Gastroesophageal sphincter (tissue), 3 donors: Measurements from ENCODE around the gene VTI1A.

Source experiments
- POLR2AphosphoS5 ChIP-seq: sonication (generic); formaldehyde crosslinking; IDR thresholded peaks from one replicate; pipeline ENCODE4 v1.6.1; 2017; ENCODE audit warnings: antibody characterized with exemption
- TF ChIP-seq, protein P1 (sequence below), 4 experiments: fragments of 200-600 bp in 2 of 4; fragments of 450-650 bp in 2 of 4; sonication (generic) in 1 of 4; IDR thresholded peaks; one replicate each; pipeline ENCODE4 v1.5.1; 2017 to 2019; ENCODE audit warnings: antibody characterized with exemption in 4 of 4, mild to moderate bottlenecking in 2 of 4, moderate library complexity in 2 of 4

DNA sequence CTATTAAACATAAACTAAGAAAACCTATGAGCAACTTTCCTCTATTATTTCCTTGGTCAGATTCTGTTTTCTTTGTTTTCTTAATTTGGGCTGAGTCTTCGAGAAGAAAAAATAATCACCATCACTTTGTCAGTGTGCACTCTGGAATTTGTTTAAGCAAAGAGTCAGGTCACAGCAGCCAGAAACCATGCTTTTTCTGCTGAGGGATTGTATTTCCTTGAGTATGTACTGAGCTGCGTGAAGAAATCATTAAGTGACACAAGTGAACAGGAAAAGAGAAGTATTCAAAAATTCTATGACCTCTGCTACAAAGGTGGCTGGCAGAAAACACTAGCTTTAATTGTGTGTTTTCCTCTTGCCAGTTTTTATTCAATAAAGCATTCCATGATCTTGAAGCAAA is 249.6 kb downstream of the VTI1A start:
- TF ChIP-seq, protein P1, sequence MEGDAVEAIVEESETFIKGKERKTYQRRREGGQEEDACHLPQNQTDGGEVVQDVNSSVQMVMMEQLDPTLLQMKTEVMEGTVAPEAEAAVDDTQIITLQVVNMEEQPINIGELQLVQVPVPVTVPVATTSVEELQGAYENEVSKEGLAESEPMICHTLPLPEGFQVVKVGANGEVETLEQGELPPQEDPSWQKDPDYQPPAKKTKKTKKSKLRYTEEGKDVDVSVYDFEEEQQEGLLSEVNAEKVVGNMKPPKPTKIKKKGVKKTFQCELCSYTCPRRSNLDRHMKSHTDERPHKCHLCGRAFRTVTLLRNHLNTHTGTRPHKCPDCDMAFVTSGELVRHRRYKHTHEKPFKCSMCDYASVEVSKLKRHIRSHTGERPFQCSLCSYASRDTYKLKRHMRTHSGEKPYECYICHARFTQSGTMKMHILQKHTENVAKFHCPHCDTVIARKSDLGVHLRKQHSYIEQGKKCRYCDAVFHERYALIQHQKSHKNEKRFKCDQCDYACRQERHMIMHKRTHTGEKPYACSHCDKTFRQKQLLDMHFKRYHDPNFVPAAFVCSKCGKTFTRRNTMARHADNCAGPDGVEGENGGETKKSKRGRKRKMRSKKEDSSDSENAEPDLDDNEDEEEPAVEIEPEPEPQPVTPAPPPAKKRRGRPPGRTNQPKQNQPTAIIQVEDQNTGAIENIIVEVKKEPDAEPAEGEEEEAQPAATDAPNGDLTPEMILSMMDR (IDR thresholded peaks at IDR 0.05), result no peak
- no peak for TF ChIP-seq POLR2AphosphoS5
